Measurements from ENCODE around the gene TRIM37. TPM values are rescaled to one million over a fixed set of nuclear protein-coding genes. Genes with fewer than 3 reads are reported as not detected.

Gene TRIM37
- polyA plus RNA-seq, 1 of the 3 experiments (the other 2 are of a cell fraction), result 20.5 TPM

- peaks cover 0 to 7% of the 10 kb centered on the region in 2 experiments for H3K36me3 ChIP-seq (replicated peaks in 1 of 2; ENCODE audit: control insufficient read depth in 1 of 2, insufficient read depth in 2 of 2, low read length in 1 of 2)
- H3K27ac ChIP-seq (ENCODE audit: low read depth in 2 of 2, low read length in 1 of 2), result peak overlapping the region in 1 of 2 experiments; percentile 67; a peak in 2 of 4 replicates
- 56% methylated on average over 2 of the region's 2 CpGs for WGBS (ENCODE audit: low lambda C conversion rate)
- peak overlapping the region; percentile 3; the same call in 1 of the 2 replicates for H3K9ac ChIP-seq
- no peak for DNase-seq
- H3F3A ChIP-seq (replicated peaks; ENCODE audit: insufficient read depth), result peaks cover 30% of the 10 kb centered on the region
- H2AFZ ChIP-seq (ENCODE audit: low read depth), result no peak overlapping the region
- no peak overlapping the region for H3K4me3 ChIP-seq (ENCODE audit: low read depth in 2 of 2, low read length in 1 of 2)
- ChIA-PET CTCF (interaction anchor here (0.6 to 1.4 kb wide), 3 partner anchors 12 to 606 kb away, joined by 3 read pairs; no protein-coding TSS in a partner anchor), POLR2A (no interaction called here)
- H3K27me3 ChIP-seq (ENCODE audit: insufficient read depth), result no peaks in the 10 kb centered on the region
- no peaks in the 10 kb centered on the region for H3K9me2 ChIP-seq
- H3K4me2 ChIP-seq, result peak overlapping the region; percentile 27
- H4K20me1 ChIP-seq (ENCODE audit: insufficient read depth), result no peaks in the 10 kb centered on the region
- peaks cover 11 to 19% of the 10 kb centered on the region in 2 experiments; a peak in 3 of 4 replicates for H3K4me1 ChIP-seq (ENCODE audit: control insufficient read depth in 1 of 2, insufficient read depth in 2 of 2, low read depth in 1 of 2, low read length in 1 of 2)
- no peaks in the 10 kb centered on the region for H3K9me3 ChIP-seq
- no peak for TF ChIP-seq RXRA (IDR thresholded peaks at IDR 0.05; ENCODE audit: borderline replicate concordance, low read depth)
- TF ChIP-seq, protein P1, sequence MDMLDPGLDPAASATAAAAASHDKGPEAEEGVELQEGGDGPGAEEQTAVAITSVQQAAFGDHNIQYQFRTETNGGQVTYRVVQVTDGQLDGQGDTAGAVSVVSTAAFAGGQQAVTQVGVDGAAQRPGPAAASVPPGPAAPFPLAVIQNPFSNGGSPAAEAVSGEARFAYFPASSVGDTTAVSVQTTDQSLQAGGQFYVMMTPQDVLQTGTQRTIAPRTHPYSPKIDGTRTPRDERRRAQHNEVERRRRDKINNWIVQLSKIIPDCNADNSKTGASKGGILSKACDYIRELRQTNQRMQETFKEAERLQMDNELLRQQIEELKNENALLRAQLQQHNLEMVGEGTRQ (IDR thresholded peaks at IDR 0.05; ENCODE audit: borderline replicate concordance, low read depth, low read length), result no peak
- no peak for TF ChIP-seq SMC3 (IDR thresholded peaks at IDR 0.05; ENCODE audit: low read depth, low read length)
- no peak for TF ChIP-seq FOXM1 (IDR thresholded peaks at IDR 0.05; ENCODE audit: low read depth)
- no peak for TF ChIP-seq POLR2AphosphoS5 (IDR thresholded peaks at IDR 0.05; ENCODE audit: low read depth, low read length)
- TF ChIP-seq, protein P2, sequence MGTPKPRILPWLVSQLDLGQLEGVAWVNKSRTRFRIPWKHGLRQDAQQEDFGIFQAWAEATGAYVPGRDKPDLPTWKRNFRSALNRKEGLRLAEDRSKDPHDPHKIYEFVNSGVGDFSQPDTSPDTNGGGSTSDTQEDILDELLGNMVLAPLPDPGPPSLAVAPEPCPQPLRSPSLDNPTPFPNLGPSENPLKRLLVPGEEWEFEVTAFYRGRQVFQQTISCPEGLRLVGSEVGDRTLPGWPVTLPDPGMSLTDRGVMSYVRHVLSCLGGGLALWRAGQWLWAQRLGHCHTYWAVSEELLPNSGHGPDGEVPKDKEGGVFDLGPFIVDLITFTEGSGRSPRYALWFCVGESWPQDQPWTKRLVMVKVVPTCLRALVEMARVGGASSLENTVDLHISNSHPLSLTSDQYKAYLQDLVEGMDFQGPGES (IDR thresholded peaks at IDR 0.05; ENCODE audit: low read depth, low read length), result no peak
- TF ChIP-seq ZBTB33 (IDR thresholded peaks at IDR 0.05; ENCODE audit: borderline replicate concordance, low read depth), result no peak
- peak; percentile 58 for TF ChIP-seq JUND (IDR thresholded peaks at IDR 0.05)
- no peak for TF ChIP-seq EZH2phosphoT487 (IDR thresholded peaks at IDR 0.05; ENCODE audit: borderline replicate concordance, low read depth)
- no peak for TF ChIP-seq NFIC (IDR thresholded peaks at IDR 0.05; ENCODE audit: borderline replicate concordance)
- TF ChIP-seq MEF2A (IDR thresholded peaks at IDR 0.05; ENCODE audit: borderline replicate concordance, low read depth), result no peak
- TF ChIP-seq YY1 (IDR thresholded peaks at IDR 0.05; ENCODE audit: low read depth), result no peak
- no peak for TF ChIP-seq RAD21 (IDR thresholded peaks at IDR 0.05; ENCODE audit: low read length)
- no peak for TF ChIP-seq CHD2 (IDR thresholded peaks at IDR 0.05; ENCODE audit: low read length, partially characterized antibody)
- TF ChIP-seq FOSL2 (IDR thresholded peaks at IDR 0.05; ENCODE audit: borderline replicate concordance, low read depth), result peak; percentile 80
- 0 out of 2 replicates have a peak, but pooled peaks have one; percentile 44 for TF ChIP-seq SIN3A (IDR thresholded peaks at IDR 0.05; ENCODE audit: borderline replicate concordance, low read depth, low read length)
- no peak for TF ChIP-seq NRF1 (IDR thresholded peaks at IDR 0.05; ENCODE audit: low read depth, low read length)
- TF ChIP-seq TCF12 (IDR thresholded peaks at IDR 0.05), result peak; percentile 30; the same call in 1 of the 2 replicates
- TF ChIP-seq GABPA (IDR thresholded peaks at IDR 0.05; ENCODE audit: low read depth), result no peak
- TF ChIP-seq, protein P3, sequence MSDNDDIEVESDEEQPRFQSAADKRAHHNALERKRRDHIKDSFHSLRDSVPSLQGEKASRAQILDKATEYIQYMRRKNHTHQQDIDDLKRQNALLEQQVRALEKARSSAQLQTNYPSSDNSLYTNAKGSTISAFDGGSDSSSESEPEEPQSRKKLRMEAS (IDR thresholded peaks at IDR 0.05; ENCODE audit: low read depth), result no peak
- no peak for TF ChIP-seq GATA2 (CRISPR knock-in tag; IDR thresholded peaks at IDR 0.05)
- peaks cover 100% of the 10 kb centered on the region for H3K79me2 ChIP-seq (ENCODE audit: insufficient read depth)
Observed at GRCh38 chr17:59149051-59149450, 42.4 kb upstream of the TRIM37 start.
